Measurements from ENCODE around the gene PDCL2. TPM values are rescaled to one million over a fixed set of nuclear protein-coding genes. Genes with fewer than 3 reads are reported as not detected.

PDCL2 gene
- total and polyA plus RNA-seq, 4 donors, result not detected

DNA sequence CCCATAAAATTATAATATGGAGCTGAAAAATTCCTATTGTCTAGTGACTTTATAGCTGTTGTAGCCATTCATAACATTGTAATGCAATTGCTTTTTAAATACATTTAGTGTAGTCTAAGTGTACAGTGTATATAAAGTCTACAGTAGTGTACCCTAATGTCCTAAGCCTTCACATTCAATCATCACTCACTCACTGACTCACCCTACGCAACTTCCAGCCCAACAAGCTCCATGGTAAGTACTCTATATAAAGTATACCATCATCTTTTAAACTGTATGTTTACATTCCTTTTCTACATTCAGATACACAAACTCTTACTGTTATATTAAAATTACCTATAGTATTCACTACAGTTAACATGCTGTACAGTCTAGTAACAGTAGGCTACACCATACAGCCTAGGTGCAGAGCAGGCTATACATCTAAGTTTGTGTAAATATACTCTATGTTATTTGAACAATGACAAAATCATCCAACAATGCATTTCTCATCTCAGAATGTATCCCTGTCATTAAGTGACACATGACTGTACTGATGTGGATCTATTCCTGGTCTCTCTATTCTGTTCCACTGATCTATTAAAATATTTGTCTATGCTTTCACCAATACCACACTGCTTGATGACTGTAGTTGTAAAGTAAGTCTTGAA lies 79.0 kb downstream of the PDCL2 start:
- H3K9me3 ChIP-seq (ENCODE audit: control insufficient read depth in 4 of 4, insufficient read depth in 3 of 4, low read length in 3 of 4), result no peaks in the 10 kb centered on the region
- DNase-seq (no peak), ATAC-seq (ENCODE audit: insufficient read depth, low FRiP score) (no peak)
- H3K9ac ChIP-seq (ENCODE audit: insufficient read depth in 1 of 2, low read length in 2 of 2), result no peak overlapping the region
- WGBS, 2 donors, result 93 to 98% methylated on average over 1 of the region's 1 CpG
- H3K4me1 ChIP-seq (ENCODE audit: control insufficient read depth in 5 of 5, insufficient read depth in 5 of 5, low read length in 5 of 5), result peaks cover 0 to 6% (median 0%) of the 10 kb centered on the region in 5 donors
- no peaks in the 10 kb centered on the region for H3K27me3 ChIP-seq (ENCODE audit: control insufficient read depth in 3 of 3, insufficient read depth in 3 of 3, low read length in 2 of 3)
- no peak overlapping the region for H3K4me3 ChIP-seq
- H3K36me3 ChIP-seq (ENCODE audit: control insufficient read depth in 4 of 4, insufficient read depth in 4 of 4, low read length in 4 of 4), result peaks cover 0 to 5% (median 0%) of the 10 kb centered on the region in 4 donors
- H3K27ac ChIP-seq (ENCODE audit: low read depth in 1 of 2, low read length in 1 of 2), result no peak overlapping the region
- TF ChIP-seq, protein P1, sequence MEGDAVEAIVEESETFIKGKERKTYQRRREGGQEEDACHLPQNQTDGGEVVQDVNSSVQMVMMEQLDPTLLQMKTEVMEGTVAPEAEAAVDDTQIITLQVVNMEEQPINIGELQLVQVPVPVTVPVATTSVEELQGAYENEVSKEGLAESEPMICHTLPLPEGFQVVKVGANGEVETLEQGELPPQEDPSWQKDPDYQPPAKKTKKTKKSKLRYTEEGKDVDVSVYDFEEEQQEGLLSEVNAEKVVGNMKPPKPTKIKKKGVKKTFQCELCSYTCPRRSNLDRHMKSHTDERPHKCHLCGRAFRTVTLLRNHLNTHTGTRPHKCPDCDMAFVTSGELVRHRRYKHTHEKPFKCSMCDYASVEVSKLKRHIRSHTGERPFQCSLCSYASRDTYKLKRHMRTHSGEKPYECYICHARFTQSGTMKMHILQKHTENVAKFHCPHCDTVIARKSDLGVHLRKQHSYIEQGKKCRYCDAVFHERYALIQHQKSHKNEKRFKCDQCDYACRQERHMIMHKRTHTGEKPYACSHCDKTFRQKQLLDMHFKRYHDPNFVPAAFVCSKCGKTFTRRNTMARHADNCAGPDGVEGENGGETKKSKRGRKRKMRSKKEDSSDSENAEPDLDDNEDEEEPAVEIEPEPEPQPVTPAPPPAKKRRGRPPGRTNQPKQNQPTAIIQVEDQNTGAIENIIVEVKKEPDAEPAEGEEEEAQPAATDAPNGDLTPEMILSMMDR (IDR thresholded peaks at IDR 0.05; ENCODE audit: control extremely low read depth, extremely low read depth), result no peak

DNA sequence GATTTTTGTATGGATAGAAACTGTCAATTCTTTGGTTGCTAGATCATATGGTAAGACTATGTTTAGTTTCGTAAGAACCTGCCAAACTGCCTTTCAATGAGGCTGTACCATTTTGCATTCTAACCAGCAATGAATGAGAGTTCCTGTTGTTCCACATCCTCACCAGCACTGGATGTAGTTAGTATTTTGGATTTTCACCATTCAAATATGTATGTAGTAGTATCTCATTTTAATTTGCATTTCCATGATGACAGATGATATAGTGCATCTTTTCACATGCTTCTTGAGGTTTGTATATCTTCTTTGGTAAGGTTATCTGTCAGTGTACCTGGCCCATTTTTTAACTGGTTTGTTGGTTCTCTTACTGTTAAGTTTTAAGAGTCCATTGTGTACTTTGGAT lies 80.0 kb downstream of the PDCL2 start:
- H3K27me3 ChIP-seq (ENCODE audit: control insufficient read depth in 3 of 3, insufficient read depth in 3 of 3, low read length in 2 of 3), result no peaks in the 10 kb centered on the region
- DNase-seq (no peak), ATAC-seq (ENCODE audit: insufficient read depth, low FRiP score) (no peak)
- no peak overlapping the region for H3K27ac ChIP-seq (ENCODE audit: low read depth in 1 of 2, low read length in 1 of 2)
- no peak overlapping the region for H3K4me3 ChIP-seq
- H3K9ac ChIP-seq (ENCODE audit: insufficient read depth in 1 of 2, low read length in 2 of 2), result no peak overlapping the region
- no peaks in the 10 kb centered on the region for H3K9me3 ChIP-seq (ENCODE audit: control insufficient read depth in 4 of 4, insufficient read depth in 3 of 4, low read length in 3 of 4)
- TF ChIP-seq, protein P1 (IDR thresholded peaks at IDR 0.05; ENCODE audit: control extremely low read depth, extremely low read depth), result no peak
- WGBS, 2 donors, result 97 to 100% methylated on average over 1 of the region's 1 CpG
- peaks cover 0 to 5% (median under 1%) of the 10 kb centered on the region in 4 donors for H3K36me3 ChIP-seq (ENCODE audit: control insufficient read depth in 4 of 4, insufficient read depth in 4 of 4, low read length in 4 of 4)
- peaks cover 0 to 6% (median 0%) of the 10 kb centered on the region in 5 donors for H3K4me1 ChIP-seq (ENCODE audit: control insufficient read depth in 5 of 5, insufficient read depth in 5 of 5, low read length in 5 of 5)

DNA sequence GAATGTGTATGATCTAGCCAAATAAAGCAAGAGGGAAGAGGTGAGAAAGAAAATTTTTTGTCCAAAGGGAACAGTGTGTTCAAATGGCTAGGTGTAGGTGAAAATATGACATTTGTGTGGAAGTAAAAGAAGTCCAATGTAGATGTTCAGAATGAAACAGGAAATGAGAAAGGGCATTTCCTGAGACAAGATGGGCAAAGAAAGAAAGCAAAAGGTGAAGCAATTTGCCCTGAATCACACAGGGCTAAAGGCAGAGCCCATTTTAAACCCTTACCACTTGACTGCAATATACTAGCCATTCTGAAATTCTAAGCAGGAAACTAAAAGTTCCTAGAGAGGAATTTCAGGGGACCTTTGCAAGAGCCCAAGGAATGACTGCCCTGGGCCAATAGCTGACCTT lies 81.4 kb downstream of the PDCL2 start:
- ATAC-seq (ENCODE audit: insufficient read depth, low FRiP score) (no peak), DNase-seq (no peak)
- no peaks in the 10 kb centered on the region for H3K9me3 ChIP-seq (ENCODE audit: control insufficient read depth in 4 of 4, insufficient read depth in 3 of 4, low read length in 3 of 4)
- peaks cover 0 to 6% (median 0%) of the 10 kb centered on the region in 5 donors for H3K4me1 ChIP-seq (ENCODE audit: control insufficient read depth in 5 of 5, insufficient read depth in 5 of 5, low read length in 5 of 5)
- TF ChIP-seq, protein P1 (IDR thresholded peaks at IDR 0.05; ENCODE audit: control extremely low read depth, extremely low read depth), result no peak
- no peak overlapping the region for H3K27ac ChIP-seq (ENCODE audit: low read depth in 1 of 2, low read length in 1 of 2)
- H3K4me3 ChIP-seq, result no peak overlapping the region
- H3K27me3 ChIP-seq (ENCODE audit: control insufficient read depth in 3 of 3, insufficient read depth in 3 of 3, low read length in 2 of 3), result no peaks in the 10 kb centered on the region
- peaks cover 0 to 5% (median 2%) of the 10 kb centered on the region in 4 donors for H3K36me3 ChIP-seq (ENCODE audit: control insufficient read depth in 4 of 4, insufficient read depth in 4 of 4, low read length in 4 of 4)
- H3K9ac ChIP-seq (ENCODE audit: insufficient read depth in 1 of 2, low read length in 2 of 2), result no peak overlapping the region

DNA sequence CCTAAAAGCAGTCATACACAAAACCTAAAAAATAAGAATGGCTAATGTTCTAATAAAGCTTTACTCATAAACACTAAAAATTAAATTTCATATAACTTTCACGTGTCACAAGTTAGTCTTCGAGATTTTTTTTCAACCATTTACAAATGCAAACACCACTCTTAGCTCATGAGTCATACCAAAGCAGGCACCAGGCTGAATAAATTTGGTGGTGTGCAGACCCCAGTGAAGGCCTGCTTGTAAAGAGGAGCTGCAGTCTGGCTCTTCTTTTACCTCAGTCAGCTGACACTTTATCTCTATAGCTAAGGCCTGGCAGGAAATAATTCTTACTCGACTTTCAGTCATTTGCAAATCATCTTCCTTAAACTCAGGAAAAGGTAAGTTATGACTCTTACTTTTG lies 82.8 kb downstream of the PDCL2 start:
- H3K27ac ChIP-seq (ENCODE audit: low read depth in 1 of 2, low read length in 1 of 2), result no peak overlapping the region
- TF ChIP-seq, protein P1 (IDR thresholded peaks at IDR 0.05; ENCODE audit: control extremely low read depth, extremely low read depth), result no peak
- 71 to 80% methylated on average over 3 of the region's 3 CpGs for WGBS, 2 donors
- H3K36me3 ChIP-seq (ENCODE audit: control insufficient read depth in 4 of 4, insufficient read depth in 4 of 4, low read length in 4 of 4), result peaks cover 0 to 5% (median 2%) of the 10 kb centered on the region in 4 donors
- no peaks in the 10 kb centered on the region for H3K9me3 ChIP-seq (ENCODE audit: control insufficient read depth in 4 of 4, insufficient read depth in 3 of 4, low read length in 3 of 4)
- H3K9ac ChIP-seq (ENCODE audit: insufficient read depth in 1 of 2, low read length in 2 of 2), result no peak overlapping the region
- peaks cover 0 to 6% (median 0%) of the 10 kb centered on the region in 5 donors for H3K4me1 ChIP-seq (ENCODE audit: control insufficient read depth in 5 of 5, insufficient read depth in 5 of 5, low read length in 5 of 5)
- ATAC-seq (ENCODE audit: insufficient read depth, low FRiP score) (no peak), DNase-seq (no peak)
- no peaks in the 10 kb centered on the region for H3K27me3 ChIP-seq (ENCODE audit: control insufficient read depth in 3 of 3, insufficient read depth in 3 of 3, low read length in 2 of 3)
- H3K4me3 ChIP-seq, result no peak overlapping the region
